Measurements from ENCODE around the gene DENND1A.

Gene DENND1A

DNA sequence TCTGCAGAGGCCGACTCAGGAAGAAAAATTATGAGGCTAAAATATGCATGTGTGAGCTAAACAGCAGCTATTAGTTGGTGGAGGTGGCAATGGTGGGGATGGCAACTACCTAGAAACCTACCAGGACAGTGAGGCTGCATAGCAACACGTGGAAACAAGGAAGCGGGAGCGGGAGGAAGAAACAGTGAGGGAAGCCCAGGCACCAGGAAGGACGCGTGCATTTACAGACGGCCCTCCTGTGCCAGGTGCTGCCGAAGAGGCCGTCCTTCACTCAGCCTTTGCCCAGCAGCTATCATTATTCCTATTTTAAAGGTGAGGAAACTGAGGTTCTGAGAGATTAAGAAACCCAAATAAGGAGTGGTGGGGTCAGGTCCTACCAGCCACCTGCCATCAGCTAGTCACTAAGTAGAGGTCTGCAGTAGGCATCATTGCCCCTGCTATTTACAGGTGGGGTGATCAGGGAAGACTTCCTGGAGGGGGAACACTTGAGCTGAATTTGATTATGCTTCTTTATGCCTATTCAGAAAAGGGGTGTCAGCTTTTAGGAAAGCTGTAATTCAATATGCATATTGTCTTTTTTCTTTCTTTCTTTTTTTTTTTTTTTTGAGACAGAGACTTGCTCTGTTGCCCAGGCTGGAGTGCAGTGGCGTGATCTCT, 448.6 kb downstream of the DENND1A start:
- no peak overlapping the region for H3K4me3 ChIP-seq (replicated peaks in 1 of 2; ENCODE audit: low read depth in 2 of 2, low read length in 2 of 2)
- DNase-seq (ENCODE audit: low read depth in 2 of 2) = no peak
- TF ChIP-seq, protein P1, sequence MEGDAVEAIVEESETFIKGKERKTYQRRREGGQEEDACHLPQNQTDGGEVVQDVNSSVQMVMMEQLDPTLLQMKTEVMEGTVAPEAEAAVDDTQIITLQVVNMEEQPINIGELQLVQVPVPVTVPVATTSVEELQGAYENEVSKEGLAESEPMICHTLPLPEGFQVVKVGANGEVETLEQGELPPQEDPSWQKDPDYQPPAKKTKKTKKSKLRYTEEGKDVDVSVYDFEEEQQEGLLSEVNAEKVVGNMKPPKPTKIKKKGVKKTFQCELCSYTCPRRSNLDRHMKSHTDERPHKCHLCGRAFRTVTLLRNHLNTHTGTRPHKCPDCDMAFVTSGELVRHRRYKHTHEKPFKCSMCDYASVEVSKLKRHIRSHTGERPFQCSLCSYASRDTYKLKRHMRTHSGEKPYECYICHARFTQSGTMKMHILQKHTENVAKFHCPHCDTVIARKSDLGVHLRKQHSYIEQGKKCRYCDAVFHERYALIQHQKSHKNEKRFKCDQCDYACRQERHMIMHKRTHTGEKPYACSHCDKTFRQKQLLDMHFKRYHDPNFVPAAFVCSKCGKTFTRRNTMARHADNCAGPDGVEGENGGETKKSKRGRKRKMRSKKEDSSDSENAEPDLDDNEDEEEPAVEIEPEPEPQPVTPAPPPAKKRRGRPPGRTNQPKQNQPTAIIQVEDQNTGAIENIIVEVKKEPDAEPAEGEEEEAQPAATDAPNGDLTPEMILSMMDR (IDR thresholded peaks at IDR 0.05; ENCODE audit: low read depth, low read length) = no peak

DNA sequence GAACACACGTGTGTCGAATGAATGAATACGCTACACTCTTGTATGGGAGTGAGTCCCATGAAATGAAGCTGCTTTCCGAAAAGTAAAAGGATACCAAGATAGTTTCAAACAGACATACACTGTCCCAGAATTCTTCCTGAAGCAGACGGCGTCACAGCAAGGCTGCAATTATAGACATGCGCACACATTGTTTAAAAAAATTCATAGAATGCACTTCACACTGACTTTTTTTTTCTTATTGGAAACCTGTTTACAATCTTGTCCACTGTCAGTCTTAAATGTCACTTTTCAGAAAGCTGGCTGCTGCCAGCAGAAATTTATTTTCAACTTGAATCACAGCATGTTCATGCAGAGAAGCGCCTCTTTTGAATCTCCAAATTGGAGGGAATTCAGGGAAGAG, 449.1 kb downstream of the DENND1A start:
- TF ChIP-seq, protein P1 (IDR thresholded peaks at IDR 0.05; ENCODE audit: low read depth, low read length) = no peak
- no peak overlapping the region for H3K4me3 ChIP-seq (replicated peaks in 1 of 2; ENCODE audit: low read depth in 2 of 2, low read length in 2 of 2)
- no peak for DNase-seq (ENCODE audit: low read depth in 2 of 2)

DNA sequence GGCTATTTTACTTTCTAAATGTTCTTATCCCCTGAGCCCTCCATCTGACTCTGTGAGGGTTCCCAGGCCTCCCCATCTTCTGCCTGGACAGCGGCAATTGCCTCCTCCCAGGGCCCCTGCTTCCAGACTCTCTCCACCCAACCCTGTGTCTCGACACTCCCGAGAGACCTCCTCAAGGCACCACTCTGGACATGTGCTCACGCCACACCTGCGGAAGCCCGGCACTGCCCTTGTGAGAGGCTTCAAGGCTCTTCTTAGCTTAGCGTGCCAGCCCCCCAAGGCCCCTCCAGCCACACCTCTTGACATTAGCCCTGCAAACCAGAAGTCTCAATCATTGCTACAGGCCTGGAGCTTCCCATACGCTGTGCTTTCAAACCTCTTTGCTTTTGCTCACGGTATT, 449.8 kb downstream of the DENND1A start:
- DNase-seq (ENCODE audit: low read depth in 2 of 2) = no peak
- TF ChIP-seq, protein P1 (IDR thresholded peaks at IDR 0.05; ENCODE audit: low read depth, low read length) = no peak
- H3K4me3 ChIP-seq (replicated peaks in 1 of 2; ENCODE audit: low read depth in 2 of 2, low read length in 2 of 2) = no peak overlapping the region

DNA sequence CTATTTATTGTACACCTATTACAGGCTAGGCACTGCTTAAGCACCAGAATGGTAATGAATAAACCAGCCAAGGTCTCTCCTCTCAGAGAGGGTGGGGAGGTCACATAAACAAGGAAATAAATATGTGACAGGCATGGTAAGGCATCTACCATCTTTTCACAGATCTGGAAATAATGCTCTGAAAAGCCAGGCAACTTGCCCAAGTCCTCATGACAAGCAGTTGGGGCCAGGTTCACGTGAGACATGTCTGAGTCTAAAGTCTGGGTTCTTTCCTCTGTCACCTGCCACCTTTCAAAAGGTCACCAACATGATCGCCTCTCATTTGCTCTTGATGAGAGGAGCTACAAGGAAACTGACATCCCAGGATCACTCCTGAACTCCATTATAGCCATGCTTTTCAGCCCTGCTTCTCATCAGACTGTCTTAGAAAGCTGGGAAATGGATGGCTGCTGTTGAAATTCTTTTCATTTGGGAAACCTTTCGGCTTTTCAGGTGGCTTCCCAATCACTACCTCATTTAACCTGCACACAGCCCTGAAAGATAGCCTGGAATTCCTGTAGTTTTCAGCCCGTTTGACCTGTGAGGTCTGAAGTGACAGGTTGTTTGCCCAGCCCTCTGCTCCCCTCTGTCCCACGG, 450.8 kb downstream of the DENND1A start:
- TF ChIP-seq, protein P1 (IDR thresholded peaks at IDR 0.05; ENCODE audit: low read depth, low read length) = no peak
- no peak overlapping the region for H3K4me3 ChIP-seq (replicated peaks in 1 of 2; ENCODE audit: low read depth in 2 of 2, low read length in 2 of 2)
- DNase-seq (ENCODE audit: low read depth in 2 of 2) = no peak

DNA sequence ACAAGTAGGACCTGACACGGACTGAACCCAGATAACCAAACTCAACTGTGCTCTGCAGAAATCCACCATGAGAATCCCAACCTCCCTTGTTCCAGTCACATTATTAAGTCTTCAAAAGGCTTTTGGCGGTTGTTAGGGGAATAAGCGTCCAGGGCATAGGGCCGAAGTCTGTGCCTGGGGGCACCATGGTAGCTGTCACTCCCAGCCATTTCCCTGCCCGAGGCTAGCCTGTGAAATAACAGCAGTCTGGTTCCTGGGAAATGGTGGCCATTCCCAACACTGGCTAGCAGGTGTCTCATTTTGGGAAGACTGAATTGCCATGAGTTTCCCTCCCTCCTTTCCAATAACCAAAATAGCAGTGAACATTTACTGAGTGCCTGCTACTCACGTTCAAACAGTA, 451.8 kb downstream of the DENND1A start:
- DNase-seq (ENCODE audit: low read depth in 2 of 2) = no peak

DNA sequence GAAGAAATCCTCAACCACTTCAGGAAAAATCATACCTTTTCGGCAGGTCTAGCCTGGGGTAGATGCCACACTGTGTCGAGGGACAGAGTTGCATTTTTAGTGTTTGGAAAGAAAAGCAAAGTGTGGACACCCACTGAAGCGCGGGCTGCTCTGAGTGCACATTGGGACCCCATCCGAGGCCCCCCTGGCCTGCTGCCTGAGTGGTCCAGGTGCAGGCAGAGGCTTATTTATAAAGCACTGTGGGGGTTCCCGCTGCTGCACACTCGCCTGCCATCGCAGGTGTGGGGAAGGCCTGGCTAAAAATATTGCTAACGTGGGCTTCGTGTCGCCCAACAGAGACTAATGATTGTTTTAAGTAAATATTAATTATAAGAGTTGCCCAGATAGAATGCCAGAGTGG, 454.5 kb downstream of the DENND1A start:
- H3K4me3 ChIP-seq (replicated peaks in 1 of 2; ENCODE audit: low read depth in 2 of 2, low read length in 2 of 2) = no peak overlapping the region
- TF ChIP-seq, protein P1 (IDR thresholded peaks at IDR 0.05; ENCODE audit: low read depth, low read length) = no peak
- no peak for DNase-seq (ENCODE audit: low read depth in 2 of 2)

More for the DNA sequence above, 451.8 kb downstream of the DENND1A start:
- TF ChIP-seq, protein P1 (IDR thresholded peaks at IDR 0.05; ENCODE audit: low read depth, low read length) = no peak
- no peak overlapping the region for H3K4me3 ChIP-seq (replicated peaks in 1 of 2; ENCODE audit: low read depth in 2 of 2, low read length in 2 of 2)
